ENCODE measurements around the gene ABO. TPM values are rescaled to one million over a fixed set of nuclear protein-coding genes. Genes with fewer than 3 reads are reported as not detected.
"Not testable (repeated sequence)": the region's sequence is repeated elsewhere in the genome, so short reads cannot be mapped to it uniquely, and the experiment has no call there.

The ABO gene
- total RNA-seq, 1 experiment from 2014 or later, result not detected

GRCh38 chr9:133205996-133206931 is 68.7 kb downstream of the ABO start:
- DNase-seq (ENCODE audit: low read depth), result no peak

GRCh38 chr9:133205481-133205887 is 69.5 kb downstream of the ABO start:
- DNase-seq (ENCODE audit: low read depth), result not testable (repeated sequence)

Other genes with a start within 250 kb of the ABO start
- gene GTF3C5, start 244.2 kb downstream of the ABO start, total RNA-seq (2014; rRNA removed; shearing (Covaris generic)), result 118 and 133 TPM in 2 replicates
- gene CEL, start 213.2 kb downstream of the ABO start, total RNA-seq (2014; rRNA removed; shearing (Covaris generic)), result 0.18 and 0.29 TPM in 2 replicates
- 21.5 and 21.8 TPM in 2 replicates for gene RALGDS, start 154.0 kb downstream of the ABO start, total RNA-seq (2014; rRNA removed; shearing (Covaris generic))
- 6.4 and 13.9 TPM in 2 replicates for gene GBGT1, start 111.3 kb downstream of the ABO start, total RNA-seq (2014; rRNA removed; shearing (Covaris generic))
- not detected in 2 replicates for gene OBP2B, start 66.0 kb downstream of the ABO start, total RNA-seq (2014; rRNA removed; shearing (Covaris generic))
- gene SURF6, start 61.0 kb upstream of the ABO start, total RNA-seq (2014; rRNA removed; shearing (Covaris generic)), result 33.6 and 52.9 TPM in 2 replicates
- gene MED22, start 72.9 kb upstream of the ABO start, total RNA-seq (2014; rRNA removed; shearing (Covaris generic)), result 22.0 and 28.2 TPM in 2 replicates
- 4,321 and 4,992 TPM in 2 replicates for gene RPL7A, start 73.0 kb upstream of the ABO start, total RNA-seq (2014; rRNA removed; shearing (Covaris generic))
- gene SURF1, start 81.3 kb upstream of the ABO start, total RNA-seq (2014; rRNA removed; shearing (Covaris generic)), result 46.4 and 57.8 TPM in 2 replicates
- 56.2 and 82.3 TPM in 2 replicates for gene SURF2, start 81.3 kb upstream of the ABO start, total RNA-seq (2014; rRNA removed; shearing (Covaris generic))
- gene SURF4, start 100.9 kb upstream of the ABO start, total RNA-seq (2014; rRNA removed; shearing (Covaris generic)), result 477 and 493 TPM in 2 replicates
- gene STKLD1, start 101.2 kb upstream of the ABO start, total RNA-seq (2014; rRNA removed; shearing (Covaris generic)), result 0.17 and 1.6 TPM in 2 replicates
- 30.4 and 32.8 TPM in 2 replicates for gene REXO4, start 142.8 kb upstream of the ABO start, total RNA-seq (2014; rRNA removed; shearing (Covaris generic))
- gene ADAMTS13, start 147.2 kb upstream of the ABO start, total RNA-seq (2014; rRNA removed; shearing (Covaris generic)), result 0.27 and 1.3 TPM in 2 replicates
- gene CACFD1, start 184.8 kb upstream of the ABO start, total RNA-seq (2014; rRNA removed; shearing (Covaris generic)), result 2.6 and 3.8 TPM in 2 replicates
- 29.2 and 30.9 TPM in 2 replicates for gene SLC2A6, start 203.9 kb upstream of the ABO start, total RNA-seq (2014; rRNA removed; shearing (Covaris generic))
- not detected in 2 replicates for gene MYMK, start 249.8 kb upstream of the ABO start, total RNA-seq (2014; rRNA removed; shearing (Covaris generic))

Data from Daoy (cell line).